Tibial artery (tissue), 4 donors: ENCODE measurements around the gene PCDHA7.
A peak's percentile ranks its signal among the peaks of the same experiment; 100 is the strongest.
"Not testable (repeated sequence)": the region's sequence is repeated elsewhere in the genome, so short reads cannot be mapped to it uniquely, and the experiment has no call there.

Experiments
- DNase-seq, 2 donors: peaks; one replicate each; pipeline ENCODE4 v3.0.0-alpha.2; 2019
- H3K27ac ChIP-seq, 2 donors: fragments of 200-600 bp; sonication (generic) in 1 of 2; 1 replicate in 1 of 2; 2 replicates in 1 of 2; pipeline ENCODE4 v1.5.1; 2018 to 2019; ENCODE audit warnings: mild to moderate bottlenecking in 1 of 2
- H3K27me3 ChIP-seq, 2 donors: fragments of 200-600 bp; sonication (generic) in 1 of 2; one replicate each; pipeline versions ENCODE4 v1.5.1 to v1.6.0; 2016 to 2019
- H3K36me3 ChIP-seq, 3 donors: fragments of 200-600 bp; sonication (generic) in 2 of 3; one replicate each; pipeline ENCODE4 v1.5.1; 2016 to 2019; ENCODE audit warnings: mild to moderate bottlenecking in 2 of 3
- H3K4me1 ChIP-seq, 4 donors: fragments of 200-600 bp; sonication (generic) in 2 of 4; 1 replicate in 3 of 4; 2 replicates in 1 of 4; pipeline ENCODE4 v1.5.1; 2016 to 2019
- H3K4me3 ChIP-seq, 2 donors: fragments of 200-600 bp; sonication (generic) in 1 of 2; 1 replicate in 1 of 2; 2 replicates in 1 of 2; pipeline ENCODE4 v1.5.1; 2018 to 2019; ENCODE audit warnings: mild to moderate bottlenecking in 2 of 2
- H3K9me3 ChIP-seq, 3 donors: fragments of 200-600 bp; sonication (generic) in 1 of 3; one replicate each; pipeline ENCODE4 v1.5.1; 2016 to 2019
- intact Hi-C: fragments of 100-400 bp; cut with DNase I; formaldehyde crosslinking; loops from one replicate; pipeline ENCODE4 v1.15.0; 2023; ENCODE audit warnings: low total_unique reads
- TF ChIP-seq, protein P1 (sequence below), 2 experiments: fragments of 200-600 bp in 1 of 2; fragments of 450-650 bp in 1 of 2; IDR thresholded peaks; one replicate each; pipeline ENCODE4 v1.5.1; 2017 to 2019; ENCODE audit warnings: antibody characterized with exemption in 2 of 2, mild to moderate bottlenecking in 1 of 2, moderate library complexity in 1 of 2

PCDHA7 gene

DNA sequence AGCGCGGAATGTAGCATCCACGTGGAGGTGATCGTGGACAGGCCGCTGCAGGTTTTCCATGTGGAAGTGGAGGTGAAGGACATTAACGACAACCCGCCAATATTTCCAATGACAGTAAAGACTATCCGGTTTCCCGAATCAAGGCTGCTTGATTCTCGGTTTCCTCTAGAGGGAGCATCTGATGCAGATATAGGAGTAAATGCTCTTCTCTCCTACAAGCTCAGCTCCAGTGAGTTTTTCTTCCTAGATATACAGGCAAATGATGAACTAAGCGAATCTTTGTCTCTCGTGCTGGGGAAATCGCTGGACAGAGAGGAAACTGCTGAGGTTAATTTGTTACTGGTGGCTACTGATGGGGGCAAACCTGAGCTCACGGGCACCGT lies 38.8 kb upstream of the PCDHA7 start:
- H3K4me3 ChIP-seq, result no peak overlapping the region
- intact Hi-C loops, result no loop called here

DNA sequence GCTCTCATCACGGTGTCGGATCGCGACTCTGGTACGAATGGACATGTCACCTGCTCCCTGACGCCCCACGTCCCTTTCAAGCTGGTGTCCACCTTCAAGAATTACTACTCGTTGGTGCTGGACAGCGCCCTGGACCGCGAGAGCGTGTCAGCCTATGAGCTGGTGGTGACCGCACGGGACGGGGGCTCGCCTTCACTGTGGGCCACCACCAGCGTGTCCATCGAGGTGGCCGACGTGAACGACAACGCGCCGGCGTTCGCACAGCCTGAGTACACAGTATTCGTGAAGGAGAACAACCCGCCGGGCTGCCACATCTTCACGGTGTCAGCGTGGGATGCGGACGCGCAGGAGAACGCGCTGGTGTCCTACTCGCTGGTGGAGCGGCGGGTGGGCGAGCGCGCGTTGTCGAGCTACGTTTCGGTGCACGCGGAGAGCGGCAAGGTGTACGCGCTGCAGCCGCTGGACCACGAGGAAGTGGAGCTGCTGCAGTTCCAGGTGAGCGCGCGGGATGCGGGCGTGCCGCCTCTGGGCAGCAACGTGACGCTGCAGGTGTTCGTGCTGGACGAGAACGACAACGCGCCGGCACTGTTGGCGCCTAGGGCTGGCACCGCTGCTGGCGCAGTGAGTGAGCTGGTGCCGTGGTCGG lies 37.9 kb upstream of the PCDHA7 start:
- H3K27ac ChIP-seq, intact Hi-C loops, H3K36me3 ChIP-seq, H3K4me1 ChIP-seq, H3K4me3 ChIP-seq: not testable (repeated sequence)
- Histone ChIP-seq H3K27me3 (peaks cover 0 to 18% of the 10 kb centered on the region in 2 donors), H3K9me3 (peaks cover 0 to 50% (median 42%) of the 10 kb centered on the region in 3 donors)
- DNase-seq, result peak in 1 of 2 donors; percentile 59

More for the DNA sequence above, 38.8 kb upstream of the PCDHA7 start:
- H3K4me1 ChIP-seq, result no peaks in the 10 kb centered on the region
- no peaks in the 10 kb centered on the region for H3K36me3 ChIP-seq
- TF ChIP-seq, protein P1, sequence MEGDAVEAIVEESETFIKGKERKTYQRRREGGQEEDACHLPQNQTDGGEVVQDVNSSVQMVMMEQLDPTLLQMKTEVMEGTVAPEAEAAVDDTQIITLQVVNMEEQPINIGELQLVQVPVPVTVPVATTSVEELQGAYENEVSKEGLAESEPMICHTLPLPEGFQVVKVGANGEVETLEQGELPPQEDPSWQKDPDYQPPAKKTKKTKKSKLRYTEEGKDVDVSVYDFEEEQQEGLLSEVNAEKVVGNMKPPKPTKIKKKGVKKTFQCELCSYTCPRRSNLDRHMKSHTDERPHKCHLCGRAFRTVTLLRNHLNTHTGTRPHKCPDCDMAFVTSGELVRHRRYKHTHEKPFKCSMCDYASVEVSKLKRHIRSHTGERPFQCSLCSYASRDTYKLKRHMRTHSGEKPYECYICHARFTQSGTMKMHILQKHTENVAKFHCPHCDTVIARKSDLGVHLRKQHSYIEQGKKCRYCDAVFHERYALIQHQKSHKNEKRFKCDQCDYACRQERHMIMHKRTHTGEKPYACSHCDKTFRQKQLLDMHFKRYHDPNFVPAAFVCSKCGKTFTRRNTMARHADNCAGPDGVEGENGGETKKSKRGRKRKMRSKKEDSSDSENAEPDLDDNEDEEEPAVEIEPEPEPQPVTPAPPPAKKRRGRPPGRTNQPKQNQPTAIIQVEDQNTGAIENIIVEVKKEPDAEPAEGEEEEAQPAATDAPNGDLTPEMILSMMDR (IDR thresholded peaks at IDR 0.05), result no peak
- peaks cover 0 to 51% (median 42%) of the 10 kb centered on the region in 3 donors for H3K9me3 ChIP-seq
- peaks cover 0 to 18% of the 10 kb centered on the region in 2 donors for H3K27me3 ChIP-seq
- no peak overlapping the region for H3K27ac ChIP-seq
- DNase-seq, result no peak

DNA sequence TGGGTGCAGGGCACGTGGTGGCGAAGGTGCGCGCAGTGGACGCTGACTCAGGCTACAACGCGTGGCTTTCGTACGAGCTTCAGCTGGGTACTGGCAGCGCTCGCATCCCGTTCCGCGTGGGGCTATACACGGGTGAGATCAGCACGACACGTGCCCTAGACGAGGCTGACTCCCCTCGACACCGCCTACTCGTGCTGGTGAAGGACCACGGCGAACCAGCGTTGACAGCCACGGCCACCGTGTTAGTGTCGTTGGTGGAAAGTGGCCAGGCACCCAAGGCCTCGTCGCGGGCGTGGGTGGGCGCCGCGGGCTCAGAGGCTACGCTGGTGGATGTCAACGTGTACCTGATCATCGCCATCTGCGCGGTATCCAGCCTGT lies 37.4 kb upstream of the PCDHA7 start:
- TF ChIP-seq, protein P1 (IDR thresholded peaks at IDR 0.05), result no peak
- H3K27ac ChIP-seq, result no peak overlapping the region
- no peak overlapping the region for H3K4me3 ChIP-seq
- peaks cover 0 to 4% (median 0%) of the 10 kb centered on the region in 3 donors for H3K36me3 ChIP-seq
- peaks cover 0 to 54% (median 44%) of the 10 kb centered on the region in 3 donors for H3K9me3 ChIP-seq
- H3K4me1 ChIP-seq, result no peaks in the 10 kb centered on the region
- intact Hi-C loops, result no loop called here
- H3K27me3 ChIP-seq, result peaks cover 0 to 18% of the 10 kb centered on the region in 2 donors
- peak in 1 of 2 donors; percentile 53 for DNase-seq

DNA sequence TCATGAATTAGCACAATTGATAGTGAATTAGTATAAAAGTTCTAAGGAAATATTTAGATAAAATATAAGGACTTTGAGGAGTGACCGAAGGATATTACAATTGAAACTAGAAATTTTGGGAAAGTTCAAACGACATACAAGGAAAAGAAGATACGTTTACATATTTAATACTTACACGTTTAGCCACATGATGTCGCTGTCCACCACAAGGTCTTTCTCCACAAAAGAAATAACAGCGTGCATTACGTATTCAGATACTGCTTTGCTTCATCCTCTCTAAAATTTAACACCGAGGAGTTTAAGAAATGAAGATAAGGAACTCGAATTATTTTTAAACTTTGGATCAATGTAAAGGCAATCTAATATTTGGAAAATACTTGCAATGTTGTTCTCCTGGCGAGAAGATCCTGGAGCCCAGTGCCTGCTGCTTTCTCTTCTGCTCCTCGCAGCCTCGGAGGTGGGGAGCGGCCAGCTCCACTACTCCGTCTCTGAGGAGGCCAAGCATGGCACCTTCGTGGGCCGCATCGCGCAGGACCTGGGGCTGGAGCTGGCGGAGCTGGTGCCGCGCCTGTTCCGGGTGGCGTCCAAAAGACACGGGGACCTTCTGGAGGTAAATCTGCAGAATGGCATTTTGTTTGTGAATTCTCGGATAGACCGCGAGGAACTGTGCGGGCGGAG lies 33.1 kb upstream of the PCDHA7 start, which contains the start of gene PCDHA3:
PCDHA3 (plus strand) TSS at position 242 of the 678 bp plus-strand sequence.
- H3K27ac ChIP-seq, result no peak within 1 kb of the TSS
- DNase-seq, result peak in 1 of 2 donors; percentile 60
- intact Hi-C loops, result loop anchor here (10.0 kb wide), 1 partner anchor 244 kb away; no protein-coding TSS in a partner anchor

DNA sequence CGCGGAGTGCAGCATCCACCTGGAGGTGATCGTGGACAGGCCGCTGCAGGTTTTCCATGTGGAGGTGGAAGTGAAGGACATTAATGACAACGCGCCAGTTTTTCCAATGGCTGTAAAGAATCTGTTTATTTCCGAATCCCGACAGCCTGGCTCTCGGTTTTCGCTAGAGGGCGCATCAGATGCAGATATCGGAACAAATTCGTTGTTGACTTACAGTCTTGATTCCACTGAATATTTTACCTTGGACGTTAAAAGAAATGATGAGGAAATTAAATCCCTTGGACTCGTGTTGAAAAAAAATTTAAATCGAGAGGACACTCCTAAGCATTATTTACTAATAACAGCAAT lies 32.6 kb upstream of the PCDHA7 start:
- H3K4me1 ChIP-seq, result no peaks in the 10 kb centered on the region
- peaks cover 0 to 4% (median 0%) of the 10 kb centered on the region in 3 donors for H3K36me3 ChIP-seq
- peaks cover 0 to 45% (median 40%) of the 10 kb centered on the region in 3 donors for H3K9me3 ChIP-seq
- no peak overlapping the region for H3K27ac ChIP-seq
- intact Hi-C loops, result loop anchor here (10.0 kb wide), 1 partner anchor 243 kb away; no protein-coding TSS in a partner anchor
- peak overlapping the region; percentile 37 to 40 for H3K4me3 ChIP-seq
- H3K27me3 ChIP-seq, result peaks cover 0 to 6% of the 10 kb centered on the region in 2 donors
- TF ChIP-seq, protein P1 (IDR thresholded peaks at IDR 0.05), result no peak
- DNase-seq, result no peak

More for the DNA sequence above, 33.1 kb upstream of the PCDHA7 start, which contains the start of gene PCDHA3:
- H3K4me3 ChIP-seq, result peak within 1 kb of the TSS; percentile 37 to 40
- no peaks in the 10 kb centered on the region for H3K4me1 ChIP-seq
- H3K27me3 ChIP-seq, result peaks cover 0 to 7% of the 10 kb centered on the region in 2 donors
- peaks cover 0 to 4% (median 0%) of the 10 kb centered on the region in 3 donors for H3K36me3 ChIP-seq
- TF ChIP-seq, protein P1 (IDR thresholded peaks at IDR 0.05), result peak; percentile 12 to 19
- H3K9me3 ChIP-seq, result peaks cover 0 to 45% (median 45%) of the 10 kb centered on the region in 3 donors

DNA sequence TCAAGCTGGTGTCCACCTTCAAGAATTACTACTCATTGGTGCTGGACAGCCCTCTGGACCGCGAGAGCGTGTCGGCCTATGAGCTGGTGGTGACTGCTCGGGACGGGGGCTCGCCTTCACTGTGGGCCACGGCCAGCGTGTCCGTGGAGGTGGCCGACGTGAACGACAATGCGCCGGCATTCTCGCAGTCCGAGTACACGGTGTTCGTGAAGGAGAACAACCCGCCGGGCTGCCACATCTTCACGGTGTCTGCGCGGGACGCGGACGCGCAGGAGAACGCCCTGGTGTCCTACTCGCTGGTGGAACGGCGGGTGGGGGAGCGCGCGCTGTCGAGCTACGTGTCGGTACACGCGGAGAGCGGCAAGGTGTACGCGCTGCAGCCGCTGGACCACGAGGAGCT lies 31.7 kb upstream of the PCDHA7 start:
- DNase-seq, H3K4me3 ChIP-seq, H3K27ac ChIP-seq, H3K36me3 ChIP-seq, H3K27me3 ChIP-seq, H3K4me1 ChIP-seq: not testable (repeated sequence)
- H3K9me3 ChIP-seq, result peaks cover 0 to 45% (median 38%) of the 10 kb centered on the region in 3 donors
- intact Hi-C loops, result loop anchor here (10.0 kb wide), 1 partner anchor 242 kb away; no protein-coding TSS in a partner anchor
